ENCODE results near the gene PDE4DIP. TPM values are rescaled to one million over a fixed set of nuclear protein-coding genes. Genes with fewer than 3 reads are reported as not detected.
"Not testable (repeated sequence)": the region's sequence is repeated elsewhere in the genome, so short reads cannot be mapped to it uniquely, and the experiment has no call there.

Gene PDE4DIP
- total and polyA plus RNA-seq, 9 donors: 542 to 966 (median 653) TPM

DNA sequence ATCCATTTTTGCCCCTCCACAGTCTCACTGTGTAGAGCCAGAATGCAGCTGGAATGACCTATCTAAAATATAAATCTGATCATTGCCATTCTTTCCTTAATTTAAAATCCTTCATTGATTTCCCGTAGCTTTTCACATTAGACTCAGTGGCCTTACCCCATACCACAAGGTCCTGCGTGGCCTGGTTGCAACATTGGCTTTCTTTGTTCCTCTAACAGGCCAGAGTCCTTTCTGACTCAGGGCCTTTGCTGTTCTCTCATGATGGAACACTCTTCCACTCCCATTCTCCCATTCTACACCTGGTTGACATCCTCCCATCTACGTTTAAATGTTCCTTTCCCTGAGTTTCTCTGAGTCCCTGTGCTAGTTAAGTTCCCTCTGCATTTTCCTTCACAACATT, 18.4 kb downstream of the PDE4DIP start:
- not testable (repeated sequence) for H3K9me3 ChIP-seq (replicated peaks; ENCODE audit: control insufficient read depth, low read depth, low read length); DNase-seq; H3K27me3 ChIP-seq (ENCODE audit: control insufficient read depth, insufficient read depth, low read length); H3K4me3 ChIP-seq (ENCODE audit: low read length); H3K27ac ChIP-seq (ENCODE audit: low read length); H3K4me1 ChIP-seq (ENCODE audit: control insufficient read depth, insufficient read depth, low read length); H3K36me3 ChIP-seq (ENCODE audit: control insufficient read depth, insufficient read depth, low read length)
- no CpG with 5 or more reads among the region's 3 CpGs for WGBS (ENCODE audit: insufficient coverage)

DNA sequence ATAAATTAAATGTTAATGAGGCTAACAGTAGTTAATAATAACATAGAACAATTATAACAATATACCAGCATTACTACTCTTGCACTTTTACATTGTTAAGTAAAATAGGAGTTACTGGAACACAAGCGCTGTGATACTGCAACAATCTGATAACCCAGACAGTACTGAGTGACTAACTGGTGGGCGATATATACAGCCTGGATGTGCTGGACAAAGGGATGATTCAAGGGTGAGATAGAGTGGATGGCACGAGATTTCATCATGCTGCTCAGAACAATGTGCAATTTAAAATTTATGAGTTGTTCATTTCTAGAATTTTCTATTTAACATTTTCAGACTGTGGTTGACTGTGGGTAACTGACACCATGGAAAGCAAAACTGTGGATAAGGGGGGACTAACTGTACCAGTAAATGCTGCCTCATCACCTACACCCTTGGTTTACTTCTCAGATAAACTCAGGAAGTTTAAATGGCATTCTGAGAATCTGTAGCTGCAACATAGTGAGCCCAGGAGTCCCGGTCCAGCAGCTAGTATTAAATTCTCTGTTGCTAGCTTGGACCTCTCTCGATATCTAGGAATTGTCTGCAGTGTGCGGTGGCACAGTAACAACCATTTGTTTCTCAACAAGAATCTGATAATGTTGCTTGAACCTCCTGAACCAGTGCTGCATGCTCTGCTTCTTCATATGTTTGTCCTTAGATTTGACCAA, 24.9 kb downstream of the PDE4DIP start:
- not testable (repeated sequence) for H3K36me3 ChIP-seq (ENCODE audit: control insufficient read depth, insufficient read depth, low read length); H3K27me3 ChIP-seq (ENCODE audit: control insufficient read depth, insufficient read depth, low read length); DNase-seq; H3K4me1 ChIP-seq (ENCODE audit: control insufficient read depth, insufficient read depth, low read length); H3K4me3 ChIP-seq (ENCODE audit: low read length); H3K27ac ChIP-seq (ENCODE audit: low read length); H3K9me3 ChIP-seq (replicated peaks; ENCODE audit: control insufficient read depth, low read depth, low read length)
- no CpG with 5 or more reads among the region's 6 CpGs for WGBS (ENCODE audit: insufficient coverage)

DNA sequence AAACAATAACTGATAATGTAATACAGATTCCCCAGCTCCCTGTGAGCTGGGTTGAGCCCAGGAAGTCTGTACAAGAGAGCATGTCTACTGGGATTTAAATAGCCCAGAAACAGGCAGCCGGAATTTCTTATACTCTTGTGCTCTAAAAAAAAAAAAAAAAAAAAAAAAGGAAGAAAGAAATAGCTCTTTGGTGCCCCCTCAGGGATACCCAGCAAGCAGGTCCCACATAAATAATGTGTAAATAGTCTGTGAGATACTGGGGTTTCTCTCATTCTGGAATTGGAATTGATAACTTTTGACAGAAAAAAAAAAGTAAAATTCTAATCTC, 25.4 kb downstream of the PDE4DIP start:
- no CpG with 5 or more reads among the region's 1 CpG for WGBS (ENCODE audit: insufficient coverage)
- not testable (repeated sequence) for DNase-seq; H3K4me1 ChIP-seq (ENCODE audit: control insufficient read depth, insufficient read depth, low read length); H3K27me3 ChIP-seq (ENCODE audit: control insufficient read depth, insufficient read depth, low read length); H3K9me3 ChIP-seq (replicated peaks; ENCODE audit: control insufficient read depth, low read depth, low read length); H3K27ac ChIP-seq (ENCODE audit: low read length); H3K4me3 ChIP-seq (ENCODE audit: low read length); H3K36me3 ChIP-seq (ENCODE audit: control insufficient read depth, insufficient read depth, low read length)

DNA sequence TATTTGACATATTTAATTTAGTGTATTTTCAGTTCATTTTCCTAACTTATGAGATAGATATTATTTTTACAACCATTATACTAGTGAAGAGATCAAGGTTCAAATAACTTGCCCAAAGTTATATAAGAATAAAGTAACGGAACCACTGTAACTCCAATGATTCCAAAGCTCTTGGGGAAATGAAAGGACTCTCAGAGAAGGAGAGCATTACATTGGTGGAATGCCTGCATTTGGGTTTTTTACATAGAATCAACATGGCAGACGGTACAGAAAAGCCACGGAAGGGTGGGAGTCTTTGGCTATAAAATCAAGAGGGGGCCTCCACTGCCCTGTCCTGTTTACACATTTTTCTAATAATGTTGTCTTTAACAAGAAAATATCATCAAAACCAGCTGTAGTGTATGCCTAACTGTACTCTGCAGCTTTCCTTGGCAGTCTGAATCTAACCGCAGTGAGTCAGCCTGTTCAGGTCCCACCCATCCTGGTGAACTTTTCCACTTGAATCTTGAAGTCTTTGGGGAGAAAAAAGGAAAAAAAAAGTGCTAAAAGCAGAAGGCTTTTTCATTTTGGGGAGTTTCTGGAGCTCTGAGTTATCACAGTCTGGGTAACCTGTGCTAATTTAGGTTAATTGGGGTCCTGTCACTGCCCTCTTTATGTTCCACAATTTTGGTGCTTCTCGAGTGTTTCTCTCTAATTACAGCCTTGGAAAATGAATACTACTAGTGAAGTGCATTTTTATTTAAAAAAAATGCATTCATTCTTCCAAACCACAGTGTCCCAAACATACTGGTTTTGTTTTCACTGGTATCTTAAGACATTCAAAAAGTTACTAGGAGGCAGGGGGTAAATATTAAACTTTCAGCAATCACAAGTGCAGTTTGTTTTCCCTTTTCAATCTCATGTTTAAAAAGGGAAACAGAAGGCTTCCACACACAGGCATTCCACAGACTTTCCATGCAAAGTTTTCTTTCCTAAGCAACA, 30.5 kb downstream of the PDE4DIP start:
- H3K36me3 ChIP-seq (ENCODE audit: control insufficient read depth, insufficient read depth, low read length); H3K4me1 ChIP-seq (ENCODE audit: control insufficient read depth, insufficient read depth, low read length): not testable (repeated sequence)

DNA sequence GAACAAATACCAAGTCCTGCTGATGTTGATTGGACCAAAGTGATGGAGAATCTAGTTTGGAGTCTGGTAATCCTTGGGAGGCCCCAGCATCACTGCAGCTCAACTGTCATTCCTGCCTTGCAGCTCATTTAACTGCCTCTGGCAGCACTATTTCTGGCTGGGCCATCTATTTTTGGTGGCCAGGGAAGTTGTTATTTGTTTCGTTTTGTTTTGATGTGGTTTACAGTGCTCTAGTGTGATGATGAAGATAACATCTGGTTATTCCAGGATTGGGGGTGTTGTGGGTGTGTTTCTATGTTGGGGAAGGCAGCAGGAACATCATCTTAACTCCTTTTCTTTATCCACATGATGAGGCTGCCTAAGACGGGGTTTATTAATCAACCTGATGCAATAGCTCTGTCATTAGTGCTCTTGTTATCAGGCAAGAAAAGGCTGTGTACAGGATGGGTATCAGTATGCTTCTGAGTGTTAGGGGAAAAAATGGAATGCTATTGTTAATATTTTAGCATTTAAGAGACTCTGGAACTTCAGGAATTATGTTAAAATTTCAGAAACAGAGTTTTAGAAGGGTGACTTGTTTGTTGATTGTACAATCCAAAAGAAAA, 35.7 kb downstream of the PDE4DIP start:
- not testable (repeated sequence) for H3K36me3 ChIP-seq (ENCODE audit: control insufficient read depth, insufficient read depth, low read length); H3K4me3 ChIP-seq (ENCODE audit: low read length); H3K27me3 ChIP-seq (ENCODE audit: control insufficient read depth, insufficient read depth, low read length); H3K9me3 ChIP-seq (replicated peaks; ENCODE audit: control insufficient read depth, low read depth, low read length); H3K27ac ChIP-seq (ENCODE audit: low read length); DNase-seq; H3K4me1 ChIP-seq (ENCODE audit: control insufficient read depth, insufficient read depth, low read length)
- no CpG with 5 or more reads among the region's 2 CpGs for WGBS (ENCODE audit: insufficient coverage)

More for the DNA sequence above, 30.5 kb downstream of the PDE4DIP start:
- not testable (repeated sequence) for H3K27me3 ChIP-seq (ENCODE audit: control insufficient read depth, insufficient read depth, low read length); H3K9me3 ChIP-seq (replicated peaks; ENCODE audit: control insufficient read depth, low read depth, low read length); DNase-seq; H3K27ac ChIP-seq (ENCODE audit: low read length); H3K4me3 ChIP-seq (ENCODE audit: low read length)
- WGBS (ENCODE audit: insufficient coverage): no CpG with 5 or more reads among the region's 5 CpGs

DNA sequence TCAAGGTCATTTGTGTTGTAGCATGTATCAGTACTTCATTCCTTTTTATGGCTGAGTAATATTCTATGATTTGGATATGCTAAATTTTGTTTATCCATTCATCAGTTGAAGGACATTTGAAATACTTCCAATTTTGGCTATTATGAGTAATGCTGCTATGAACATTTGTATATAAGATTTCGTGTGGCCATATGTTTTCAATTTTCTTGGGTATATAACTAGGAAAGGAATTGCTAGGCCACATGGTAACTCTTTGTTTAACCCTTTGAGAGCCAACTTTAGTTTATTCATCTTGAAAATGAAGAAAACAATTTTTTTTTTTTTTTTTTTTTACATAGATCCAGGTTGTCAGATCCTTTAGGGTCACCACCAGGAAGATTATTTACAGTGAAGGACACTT, 37.0 kb downstream of the PDE4DIP start:
- not testable (repeated sequence) for H3K9me3 ChIP-seq (replicated peaks; ENCODE audit: control insufficient read depth, low read depth, low read length); H3K27ac ChIP-seq (ENCODE audit: low read length); H3K27me3 ChIP-seq (ENCODE audit: control insufficient read depth, insufficient read depth, low read length); H3K36me3 ChIP-seq (ENCODE audit: control insufficient read depth, insufficient read depth, low read length); H3K4me3 ChIP-seq (ENCODE audit: low read length); DNase-seq; H3K4me1 ChIP-seq (ENCODE audit: control insufficient read depth, insufficient read depth, low read length)
- no CpG with 5 or more reads among the region's 1 CpG for WGBS (ENCODE audit: insufficient coverage)

DNA sequence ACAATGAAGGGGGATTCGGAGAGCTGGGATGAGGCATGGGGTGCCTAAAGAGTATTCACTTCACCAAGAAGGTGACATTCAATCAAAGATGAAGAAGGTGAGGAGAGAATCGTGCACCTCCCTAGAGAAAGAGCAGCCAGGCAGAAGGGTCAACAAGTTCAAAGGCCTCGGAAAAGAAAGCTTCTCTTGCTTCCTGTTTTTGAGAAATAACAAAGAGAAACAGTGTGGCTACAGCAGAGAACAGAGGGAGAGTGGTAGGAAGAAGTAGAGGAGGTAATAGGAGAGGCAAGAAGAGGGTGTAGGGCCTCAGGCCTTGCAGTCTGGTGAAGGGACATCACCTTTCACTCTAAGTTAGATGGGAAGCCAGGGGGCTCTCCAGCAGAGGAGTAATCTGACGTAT, 41.0 kb downstream of the PDE4DIP start:
- H3K27me3 ChIP-seq (ENCODE audit: control insufficient read depth, insufficient read depth, low read length); DNase-seq; H3K4me1 ChIP-seq (ENCODE audit: control insufficient read depth, insufficient read depth, low read length); H3K36me3 ChIP-seq (ENCODE audit: control insufficient read depth, insufficient read depth, low read length); H3K4me3 ChIP-seq (ENCODE audit: low read length); H3K27ac ChIP-seq (ENCODE audit: low read length); H3K9me3 ChIP-seq (replicated peaks; ENCODE audit: control insufficient read depth, low read depth, low read length): not testable (repeated sequence)
- WGBS (ENCODE audit: insufficient coverage): no CpG with 5 or more reads among the region's 4 CpGs

DNA sequence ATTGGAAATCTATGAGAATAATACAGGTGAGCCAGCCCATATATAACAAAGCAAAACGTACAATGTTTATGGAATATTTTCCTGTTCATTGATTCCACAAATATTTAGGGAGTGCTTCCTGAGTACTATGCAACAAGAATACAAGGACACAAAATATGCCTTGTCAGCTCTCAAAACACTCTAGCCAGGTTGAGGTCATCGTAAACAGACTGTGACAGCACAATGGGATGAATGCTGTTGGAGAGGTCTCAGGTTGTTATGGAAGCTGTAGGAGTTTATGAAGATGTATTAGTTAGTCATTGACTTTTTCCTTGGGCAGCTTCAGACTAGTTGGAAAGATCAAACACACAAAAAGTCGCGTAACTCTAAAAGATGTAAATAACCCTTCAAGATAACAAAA, 42.1 kb downstream of the PDE4DIP start:
- no CpG with 5 or more reads among the region's 4 CpGs for WGBS (ENCODE audit: insufficient coverage)
- H3K36me3 ChIP-seq (ENCODE audit: control insufficient read depth, insufficient read depth, low read length); DNase-seq; H3K27me3 ChIP-seq (ENCODE audit: control insufficient read depth, insufficient read depth, low read length); H3K4me1 ChIP-seq (ENCODE audit: control insufficient read depth, insufficient read depth, low read length); H3K4me3 ChIP-seq (ENCODE audit: low read length); H3K27ac ChIP-seq (ENCODE audit: low read length); H3K9me3 ChIP-seq (replicated peaks; ENCODE audit: control insufficient read depth, low read depth, low read length): not testable (repeated sequence)

DNA sequence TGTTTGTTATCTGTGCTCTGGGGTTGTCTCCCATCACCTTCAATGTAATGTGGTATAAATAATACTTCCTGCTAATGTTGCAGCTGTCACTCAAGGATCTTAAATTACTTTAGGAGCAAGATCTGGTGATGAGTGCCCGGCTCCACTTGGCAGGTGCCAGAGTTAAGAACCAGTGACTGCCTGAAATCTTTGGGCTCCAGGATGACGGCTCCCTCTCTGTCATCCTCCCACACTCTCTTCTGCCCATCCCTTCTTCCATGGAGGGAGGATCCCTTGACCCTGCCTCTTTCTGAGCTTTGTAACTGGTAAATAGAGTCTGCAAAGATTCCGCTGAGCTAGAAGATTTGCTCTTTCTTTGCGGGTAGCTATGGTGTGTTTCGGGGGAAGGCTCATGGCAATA, 44.4 kb downstream of the PDE4DIP start:
- H3K27me3 ChIP-seq (ENCODE audit: control insufficient read depth, insufficient read depth, low read length); H3K27ac ChIP-seq (ENCODE audit: low read length); DNase-seq; H3K4me3 ChIP-seq (ENCODE audit: low read length); H3K9me3 ChIP-seq (replicated peaks; ENCODE audit: control insufficient read depth, low read depth, low read length); H3K36me3 ChIP-seq (ENCODE audit: control insufficient read depth, insufficient read depth, low read length); H3K4me1 ChIP-seq (ENCODE audit: control insufficient read depth, insufficient read depth, low read length): not testable (repeated sequence)
- no CpG with 5 or more reads among the region's 5 CpGs for WGBS (ENCODE audit: insufficient coverage)

DNA sequence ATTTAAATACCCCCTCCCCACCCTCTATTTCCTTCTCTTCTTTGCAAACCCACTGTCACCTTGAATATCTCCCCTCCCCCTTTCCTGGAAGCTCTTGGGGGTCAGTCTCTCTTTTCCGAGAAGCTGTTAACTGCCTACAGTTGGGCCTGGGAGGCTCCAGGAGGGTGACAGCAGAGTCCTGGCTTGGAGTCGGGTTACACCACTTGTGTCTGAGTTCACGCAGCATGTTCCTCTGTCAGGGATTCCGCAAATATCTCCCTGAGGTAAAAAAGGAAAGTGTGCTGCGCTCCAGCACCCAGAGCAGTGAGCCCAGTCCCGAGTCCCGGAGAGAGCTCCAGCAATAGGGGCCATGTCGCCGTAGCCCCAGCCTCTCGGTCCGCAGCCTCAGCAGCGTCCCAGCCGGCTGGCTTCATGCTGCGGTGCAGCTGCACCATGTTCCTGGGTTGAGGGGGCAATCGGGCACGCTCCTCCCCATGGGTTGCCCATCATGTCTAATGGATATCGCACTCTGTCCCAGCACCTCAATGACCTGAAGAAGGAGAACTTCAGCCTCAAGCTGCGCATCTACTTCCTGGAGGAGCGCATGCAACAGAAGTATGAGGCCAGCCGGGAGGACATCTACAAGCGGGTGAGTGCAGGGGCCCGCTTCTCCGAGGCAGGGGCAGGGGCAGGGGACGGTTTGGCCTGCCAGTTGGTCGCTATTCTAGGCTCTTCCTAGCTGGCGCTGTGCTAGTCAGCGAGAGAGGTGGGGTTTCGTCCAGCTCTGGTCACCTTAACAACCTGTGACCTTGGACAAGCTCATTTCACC, 45.2 kb downstream of the PDE4DIP start:
- H3K27ac ChIP-seq (ENCODE audit: low read length): peak overlapping the region; percentile 35
- WGBS (ENCODE audit: insufficient coverage): no CpG with 5 or more reads among the region's 28 CpGs
- DNase-seq; H3K4me3 ChIP-seq (ENCODE audit: low read length); H3K36me3 ChIP-seq (ENCODE audit: control insufficient read depth, insufficient read depth, low read length); H3K9me3 ChIP-seq (replicated peaks; ENCODE audit: control insufficient read depth, low read depth, low read length); H3K4me1 ChIP-seq (ENCODE audit: control insufficient read depth, insufficient read depth, low read length); H3K27me3 ChIP-seq (ENCODE audit: control insufficient read depth, insufficient read depth, low read length): not testable (repeated sequence)

All from muscle of leg (tissue), 11 donors.